Mesenchymal stem cell (in vitro differentiated cells and primary cell): ENCODE results near the gene ZNHIT3.

Experiments
- DNase-seq: peaks from one replicate; pipeline ENCODE4 v3.0.0-alpha.2; 2013
- H2AFZ ChIP-seq: one replicate; pipeline ENCODE4 v1.6.1; 2013; ENCODE audit warnings: low read depth, mild to moderate bottlenecking, control low read depth, inconsistent platforms, low read length, moderate library complexity
- H2AK5ac ChIP-seq: 2 replicates; pipeline ENCODE4 v1.6.1; 2013; ENCODE audit warnings: low read length, moderate library complexity, mild to moderate bottlenecking, inconsistent platforms; ENCODE audit not compliant: severe bottlenecking
- H2BK120ac ChIP-seq: one replicate; pipeline ENCODE4 v1.6.1; 2013; ENCODE audit warnings: low read depth, mild to moderate bottlenecking, inconsistent platforms, low read length, moderate library complexity
- H2BK12ac ChIP-seq, 2 experiments: one replicate each; pipeline ENCODE4 v1.6.1; 2013; ENCODE audit warnings: inconsistent platforms in 2 of 2, low read length in 2 of 2, mild to moderate bottlenecking in 2 of 2, moderate library complexity in 2 of 2, control low read depth in 1 of 2
- H2BK15ac ChIP-seq: one replicate; pipeline ENCODE4 v1.6.1; 2013; ENCODE audit warnings: mild to moderate bottlenecking, low read depth, inconsistent platforms; ENCODE audit not compliant: poor library complexity, severe bottlenecking
- H2BK5ac ChIP-seq: 2 replicates; pipeline ENCODE4 v1.6.1; 2013; ENCODE audit warnings: low read depth, mild to moderate bottlenecking, low read length, control low read depth, inconsistent platforms; ENCODE audit not compliant: poor library complexity, severe bottlenecking
- H3K14ac ChIP-seq, 2 experiments: one replicate each; pipeline ENCODE4 v1.6.1; 2013; ENCODE audit warnings: inconsistent platforms in 2 of 2, low read length in 2 of 2, control low read depth in 1 of 2, mild to moderate bottlenecking in 1 of 2, moderate library complexity in 1 of 2
- H3K18ac ChIP-seq, 2 experiments: one replicate each; pipeline ENCODE4 v1.6.1; 2013; ENCODE audit warnings: inconsistent platforms in 2 of 2, low read length in 2 of 2, control low read depth in 1 of 2, low read depth in 1 of 2, mild to moderate bottlenecking in 1 of 2
- H3K23ac ChIP-seq, 2 experiments: one replicate each; pipeline ENCODE4 v1.6.1; 2013; ENCODE audit warnings: inconsistent platforms in 2 of 2, low read length in 2 of 2, mild to moderate bottlenecking in 2 of 2, moderate library complexity in 2 of 2, control low read depth in 1 of 2
- H3K27ac ChIP-seq: 2 replicates; pipeline ENCODE4 v1.5.1; 2013; ENCODE audit warnings: mild to moderate bottlenecking, moderate library complexity, low read length, control low read depth, inconsistent platforms; ENCODE audit not compliant: poor library complexity, severe bottlenecking
- H3K27me3 ChIP-seq, 2 experiments: 2 replicates each; pipeline versions ENCODE4 v1.6.1 to v1.7.0; 2013; ENCODE audit warnings: low read length in 2 of 2, mild to moderate bottlenecking in 2 of 2, moderate library complexity in 2 of 2, control low read depth in 1 of 2, inconsistent platforms in 1 of 2; ENCODE audit not compliant: control insufficient read depth in 1 of 2, insufficient read depth in 1 of 2
- H3K36me3 ChIP-seq, 2 experiments: 2 replicates each; pipeline versions ENCODE4 v1.6.1 to v1.7.0; 2013; ENCODE audit warnings: low read length in 2 of 2, control low read depth in 1 of 2, inconsistent platforms in 1 of 2, low read depth in 1 of 2, mild to moderate bottlenecking in 1 of 2; ENCODE audit not compliant: insufficient read depth in 2 of 2, control insufficient read depth in 1 of 2
- H3K4ac ChIP-seq, 2 experiments: one replicate each; pipeline ENCODE4 v1.6.1; 2013; ENCODE audit warnings: inconsistent platforms in 2 of 2, low read length in 2 of 2, mild to moderate bottlenecking in 2 of 2, moderate library complexity in 2 of 2, control low read depth in 1 of 2, low read depth in 1 of 2
- H3K4me1 ChIP-seq: 2 replicates; pipeline ENCODE4 v1.6.1; 2013; ENCODE audit warnings: low read depth, low read length, control low read depth; ENCODE audit not compliant: control insufficient read depth, insufficient read depth
- H3K4me2 ChIP-seq: 2 replicates; pipeline ENCODE4 v1.6.1; 2013; ENCODE audit warnings: low read length, mild to moderate bottlenecking, inconsistent platforms; ENCODE audit not compliant: poor library complexity, severe bottlenecking
- H3K4me3 ChIP-seq, 2 experiments: 2 replicates each; pipeline versions ENCODE4 v1.5.1 to v1.7.0; 2013; ENCODE audit warnings: low read length in 2 of 2, mild to moderate bottlenecking in 2 of 2, control low read depth in 1 of 2, low read depth in 1 of 2; ENCODE audit not compliant: insufficient read depth in 1 of 2
- H3K79me1 ChIP-seq: replicated peaks from 2 replicates; pipeline ENCODE4 v1.6.1; 2013; ENCODE audit warnings: mild to moderate bottlenecking, control low read depth, low read length, inconsistent platforms; ENCODE audit not compliant: poor library complexity, severe bottlenecking
- H3K9ac ChIP-seq: 2 replicates; pipeline ENCODE4 v1.7.0; 2013; ENCODE audit warnings: mild to moderate bottlenecking, low read length, moderate library complexity
- H3K9me3 ChIP-seq: 2 replicates; pipeline ENCODE4 v1.7.0; 2013; ENCODE audit warnings: mild to moderate bottlenecking, low read length; ENCODE audit not compliant: control insufficient read depth
- H4K8ac ChIP-seq: one replicate; pipeline ENCODE4 v1.6.1; 2013; ENCODE audit warnings: inconsistent platforms, mild to moderate bottlenecking, low read length, moderate library complexity
- H4K91ac ChIP-seq: one replicate; pipeline ENCODE4 v1.6.1; 2013; ENCODE audit warnings: mild to moderate bottlenecking, low read length, inconsistent platforms
- WGBS: methylation state at CpG from one replicate; pipeline ENCODE4 v1.1.7; 2013; ENCODE audit warnings: mixed read lengths; 5-methylcytosine and 5-hydroxymethylcytosine counted together

Gene ZNHIT3

DNA sequence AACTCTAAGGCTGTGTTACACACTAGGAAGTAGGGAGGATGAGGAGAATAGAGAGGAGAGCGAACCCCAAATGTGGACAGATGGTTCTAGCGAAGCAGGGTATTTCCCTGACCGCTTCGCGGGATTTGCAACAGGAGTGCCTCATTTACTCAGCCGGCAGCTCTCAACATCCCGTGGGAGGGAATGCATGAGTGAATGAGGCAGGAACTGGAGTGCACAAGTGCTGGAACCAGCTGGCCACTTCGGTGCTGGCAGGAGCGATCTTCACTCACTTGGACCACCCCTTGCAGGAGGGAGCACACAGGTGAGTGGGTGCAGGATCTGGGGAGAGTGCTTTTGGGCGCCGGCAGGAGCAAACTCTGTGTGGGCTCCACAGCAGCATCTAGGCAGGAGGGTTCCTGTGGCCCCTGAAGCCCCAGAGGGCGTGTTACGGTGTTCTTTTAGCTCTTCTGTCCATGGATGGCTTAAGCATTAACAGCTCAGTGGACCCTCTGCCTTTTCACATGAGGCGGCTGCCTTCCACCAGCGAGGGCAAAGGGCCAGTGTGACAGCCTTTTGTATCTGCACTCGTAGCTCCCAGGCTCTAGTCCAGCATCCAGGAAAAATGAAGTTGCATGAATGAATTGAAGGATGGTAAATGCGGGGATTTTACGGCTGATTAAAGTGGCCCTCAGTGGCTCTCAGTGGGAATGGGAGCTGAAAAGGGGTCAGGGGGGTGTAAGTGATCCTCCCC is 17.4 kb upstream of the ZNHIT3 start:
- no peak overlapping the region for H3K27ac ChIP-seq
- H2BK12ac ChIP-seq: no peak overlapping the region
- no peak overlapping the region for H2AK5ac ChIP-seq
- no peak overlapping the region for H3K4me3 ChIP-seq
- H2BK15ac ChIP-seq: no peak overlapping the region
- H3K4ac ChIP-seq: no peak overlapping the region
- no peak overlapping the region for H3K4me2 ChIP-seq
- no peak overlapping the region for H2BK5ac ChIP-seq
- H2BK120ac ChIP-seq: no peak overlapping the region
- no peak overlapping the region for H2AFZ ChIP-seq
- no peak overlapping the region for H3K9ac ChIP-seq
- no peaks in the 10 kb centered on the region for H3K36me3 ChIP-seq
- H3K4me1 ChIP-seq: no peaks in the 10 kb centered on the region
- DNase-seq: no peak
- H4K91ac ChIP-seq: no peak overlapping the region
- no peak overlapping the region for H3K18ac ChIP-seq
- H3K23ac ChIP-seq: no peak overlapping the region
- no peaks in the 10 kb centered on the region for H3K79me1 ChIP-seq
- peaks cover 75 to 77% of the 10 kb centered on the region in 2 experiments for H3K27me3 ChIP-seq
- no peaks in the 10 kb centered on the region for H3K9me3 ChIP-seq
- H3K14ac ChIP-seq: no peak overlapping the region
- no peak overlapping the region for H4K8ac ChIP-seq
- WGBS: 69% methylated on average over 18 of the region's 18 CpGs

DNA sequence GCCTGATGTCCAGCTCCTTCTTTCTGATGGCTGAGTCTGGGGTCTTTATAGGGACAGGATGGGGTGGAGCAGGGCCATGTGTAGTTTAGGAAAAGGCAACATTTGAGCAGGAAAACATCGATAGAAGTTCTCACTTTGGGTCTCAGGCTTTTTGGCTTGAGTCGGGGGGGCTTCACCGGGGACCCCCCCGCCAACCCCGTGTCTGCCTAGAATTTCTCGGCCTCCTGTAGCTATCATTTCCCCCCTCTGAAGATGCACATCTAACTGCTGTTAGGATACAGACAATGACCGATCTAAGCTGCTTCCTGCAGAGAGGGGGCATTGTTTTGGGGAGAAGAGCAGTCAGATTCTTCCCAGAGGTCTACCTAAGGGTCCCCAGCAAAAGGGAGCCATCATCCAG is 16.7 kb upstream of the ZNHIT3 start:
- Histone ChIP-seq H3K9ac (no peak overlapping the region), H3K27ac (no peak overlapping the region), H2BK5ac (no peak overlapping the region), H3K23ac (no peak overlapping the region), H2BK120ac (no peak overlapping the region), H2AK5ac (no peak overlapping the region), H4K8ac (no peak overlapping the region), H4K91ac (no peak overlapping the region), H3K4me2 (no peak overlapping the region), H3K14ac (no peak overlapping the region), H2BK12ac (no peak overlapping the region), H3K4me3 (no peak overlapping the region), H3K18ac (no peak overlapping the region), H3K4me1 (peaks cover 1% of the 10 kb centered on the region), H2BK15ac (no peak overlapping the region), H3K9me3 (no peaks in the 10 kb centered on the region), H3K36me3 (no peaks in the 10 kb centered on the region), H2AFZ (no peak overlapping the region), H3K4ac (no peak overlapping the region), H3K27me3 (peaks cover 76% of the 10 kb centered on the region in 2 experiments), H3K79me1 (no peaks in the 10 kb centered on the region)
- no peak for DNase-seq
- WGBS: 69% methylated on average over 6 of the region's 7 CpGs

DNA sequence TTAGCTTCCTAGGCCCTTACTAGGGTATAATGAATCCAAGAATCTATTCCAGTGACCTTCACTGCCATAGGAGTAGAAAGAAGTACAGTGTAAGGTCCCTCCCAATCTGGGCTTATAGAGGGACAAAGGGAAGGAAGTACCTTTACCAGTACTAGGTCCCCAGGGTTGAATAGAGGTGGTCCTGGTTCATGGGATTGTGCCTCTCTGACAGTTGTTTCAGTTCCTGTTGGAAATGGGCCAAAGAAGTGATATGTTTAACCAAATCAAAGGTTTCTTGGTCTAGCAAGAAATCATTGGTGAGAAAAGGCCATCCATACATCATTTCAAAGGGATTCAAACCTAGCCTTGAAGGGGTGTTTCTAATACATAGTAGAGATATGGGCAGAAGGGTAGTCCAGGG is 16.0 kb upstream of the ZNHIT3 start:
- Histone ChIP-seq H4K8ac (no peak overlapping the region), H3K14ac (no peak overlapping the region), H3K4me1 (peaks cover 1% of the 10 kb centered on the region), H3K4me2 (no peak overlapping the region), H3K4ac (no peak overlapping the region), H2BK15ac (no peak overlapping the region), H3K27ac (no peak overlapping the region), H2BK120ac (no peak overlapping the region), H3K27me3 (peaks cover 74 to 76% of the 10 kb centered on the region in 2 experiments), H3K23ac (no peak overlapping the region), H3K36me3 (no peaks in the 10 kb centered on the region), H3K9ac (no peak overlapping the region), H3K79me1 (no peaks in the 10 kb centered on the region), H3K18ac (no peak overlapping the region), H4K91ac (no peak overlapping the region), H2BK5ac (no peak overlapping the region), H2BK12ac (no peak overlapping the region), H3K9me3 (no peaks in the 10 kb centered on the region), H2AFZ (no peak overlapping the region), H3K4me3 (no peak overlapping the region), H2AK5ac (no peak overlapping the region)
- DNase-seq: no peak

DNA sequence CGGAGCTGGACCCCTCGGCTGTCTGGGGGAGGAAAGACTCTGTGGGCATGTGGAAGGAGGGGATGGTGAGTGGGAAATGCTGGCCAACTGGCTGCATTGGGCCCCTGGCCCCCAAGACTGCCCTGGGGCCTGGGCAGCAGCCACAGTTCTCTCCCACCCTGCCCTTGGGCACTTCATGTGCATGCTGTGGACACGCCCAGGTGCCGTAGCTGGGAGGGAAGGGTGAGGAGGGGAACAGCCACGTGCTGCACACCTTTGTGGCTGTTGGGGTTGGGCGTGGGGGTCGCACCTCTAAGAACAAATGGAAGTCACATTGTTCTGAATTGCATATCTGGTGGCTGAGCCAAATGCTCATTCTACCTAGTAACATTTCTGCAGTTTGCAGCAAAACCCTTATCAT is 11.9 kb upstream of the ZNHIT3 start:
- no peaks in the 10 kb centered on the region for H3K36me3 ChIP-seq
- no peak overlapping the region for H3K4me2 ChIP-seq
- H3K18ac ChIP-seq: no peak overlapping the region
- peaks cover 60 to 65% of the 10 kb centered on the region in 2 experiments for H3K27me3 ChIP-seq
- H3K79me1 ChIP-seq: no peaks in the 10 kb centered on the region
- no peak overlapping the region for H4K91ac ChIP-seq
- H3K9ac ChIP-seq: no peak overlapping the region
- no peak overlapping the region for H2BK12ac ChIP-seq
- no peak overlapping the region for H2BK15ac ChIP-seq
- no peak overlapping the region for H2AFZ ChIP-seq
- H3K9me3 ChIP-seq: no peaks in the 10 kb centered on the region
- no peak overlapping the region for H2BK120ac ChIP-seq
- no peak for DNase-seq
- H2BK5ac ChIP-seq: no peak overlapping the region
- H4K8ac ChIP-seq: no peak overlapping the region
- no peak overlapping the region for H3K23ac ChIP-seq
- no peak overlapping the region for H3K14ac ChIP-seq
- no peak overlapping the region for H3K27ac ChIP-seq
- H3K4me3 ChIP-seq: no peak overlapping the region
- H3K4ac ChIP-seq: no peak overlapping the region
- H2AK5ac ChIP-seq: no peak overlapping the region
- peaks cover 1% of the 10 kb centered on the region for H3K4me1 ChIP-seq
- 79% methylated on average over 5 of the region's 7 CpGs for WGBS
